Activated naive CD4-positive, alpha-beta T cell treated with anti-CD3 and anti-CD28 coated beads, Interleukin-2, amount 50 U/mL, for 16 hours (primary cell): ENCODE measurements around the gene C2orf76.

Experiments used
- DNase-seq: peaks from one replicate; pipeline ENCODE4 v3.0.0-alpha.2; 2020

Gene C2orf76

GRCh38 chr2:119260646-119261492 lies 105.8 kb downstream of the C2orf76 start:
- DNase-seq = no peak

GRCh38 chr2:119259296-119259860 lies 107.3 kb downstream of the C2orf76 start:
- no peak for DNase-seq

- no peak for DNase-seq
Measured at GRCh38 chr2:119257198-119257597, 109.4 kb downstream of the C2orf76 start.

GRCh38 chr2:119256582-119256921 lies 110.1 kb downstream of the C2orf76 start:
- DNase-seq = no peak

GRCh38 chr2:119255760-119256581 lies 110.7 kb downstream of the C2orf76 start:
- DNase-seq = no peak

DNA sequence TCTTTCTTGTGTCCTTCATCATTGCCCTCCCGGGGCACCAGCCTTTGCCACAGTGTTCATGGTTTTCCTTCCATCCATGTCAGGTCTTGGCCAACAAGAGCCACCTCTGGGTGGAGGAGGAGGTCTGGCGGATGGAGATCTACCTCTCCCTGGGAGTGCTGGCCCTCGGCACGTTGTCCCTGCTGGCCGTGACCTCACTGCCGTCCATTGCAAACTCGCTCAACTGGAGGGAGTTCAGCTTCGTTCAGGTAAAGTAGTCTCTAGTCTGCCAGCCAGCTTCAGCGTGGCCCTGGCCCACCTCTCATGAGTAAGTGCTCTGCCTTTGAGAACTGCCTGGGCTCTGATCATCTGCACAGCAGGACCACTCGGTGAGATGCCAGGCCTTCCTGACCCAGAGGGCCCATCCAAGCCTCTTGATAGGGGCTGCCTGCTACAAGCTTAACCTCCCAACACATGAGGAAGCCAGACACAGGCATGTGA lies 112.0 kb downstream of the C2orf76 start:
- DNase-seq = no peak

DNA sequence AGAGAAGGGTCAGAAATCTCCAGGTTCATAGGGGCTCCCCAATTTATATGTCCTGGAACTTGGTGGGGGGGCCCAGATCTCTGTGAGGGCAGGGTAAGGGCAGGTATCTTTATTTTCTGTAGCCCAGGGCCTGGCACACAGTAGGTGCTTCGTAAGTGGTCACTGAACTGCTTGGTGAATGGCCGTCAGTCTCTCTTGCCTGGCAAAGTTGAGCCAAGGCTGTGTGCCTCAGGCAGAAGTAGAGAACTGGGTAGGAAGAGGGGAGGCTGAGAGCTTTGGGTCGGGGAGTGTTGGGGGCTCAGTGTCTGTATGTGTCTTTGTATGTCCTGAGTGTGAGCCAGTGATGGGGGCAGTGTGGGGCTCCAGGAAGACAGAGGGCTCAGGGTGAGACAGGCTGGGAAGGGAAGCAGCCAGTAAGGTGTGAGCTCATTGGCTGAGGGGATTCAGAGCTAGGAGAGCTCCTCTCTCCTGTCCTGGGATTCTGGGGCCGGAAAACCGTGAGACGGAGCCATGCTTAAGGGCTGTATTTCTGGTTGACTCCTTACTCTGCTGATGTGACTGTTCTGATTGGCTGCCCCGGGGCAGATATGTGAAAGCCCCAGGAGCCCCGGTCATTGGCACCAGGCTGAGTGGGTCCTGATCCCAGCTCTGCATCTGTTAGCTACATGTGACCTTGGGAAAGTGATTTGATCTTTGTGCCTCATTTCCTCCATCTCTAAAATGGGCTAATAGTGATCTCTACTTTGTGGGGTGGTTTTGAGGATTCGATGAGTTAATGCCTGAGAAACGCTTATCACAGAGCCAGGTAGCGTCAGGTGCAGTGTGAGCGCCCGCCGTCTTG lies 112.7 kb downstream of the C2orf76 start:
- DNase-seq = no peak

- no peak for DNase-seq
Measured at GRCh38 chr2:119253114-119253702, 113.4 kb downstream of the C2orf76 start.
